Fibroblast of peridontal ligament (primary cell): Measurements from ENCODE around the gene PIK3C2G.
"Not testable (repeated sequence)": the region's sequence is repeated elsewhere in the genome, so short reads cannot be mapped to it uniquely, and the experiment has no call there.

Experiments
- DNase-seq: peaks from one replicate; pipeline ENCODE4 v3.0.0-alpha.2; 2010; ENCODE audit errors: extremely low read depth

Gene PIK3C2G

DNA sequence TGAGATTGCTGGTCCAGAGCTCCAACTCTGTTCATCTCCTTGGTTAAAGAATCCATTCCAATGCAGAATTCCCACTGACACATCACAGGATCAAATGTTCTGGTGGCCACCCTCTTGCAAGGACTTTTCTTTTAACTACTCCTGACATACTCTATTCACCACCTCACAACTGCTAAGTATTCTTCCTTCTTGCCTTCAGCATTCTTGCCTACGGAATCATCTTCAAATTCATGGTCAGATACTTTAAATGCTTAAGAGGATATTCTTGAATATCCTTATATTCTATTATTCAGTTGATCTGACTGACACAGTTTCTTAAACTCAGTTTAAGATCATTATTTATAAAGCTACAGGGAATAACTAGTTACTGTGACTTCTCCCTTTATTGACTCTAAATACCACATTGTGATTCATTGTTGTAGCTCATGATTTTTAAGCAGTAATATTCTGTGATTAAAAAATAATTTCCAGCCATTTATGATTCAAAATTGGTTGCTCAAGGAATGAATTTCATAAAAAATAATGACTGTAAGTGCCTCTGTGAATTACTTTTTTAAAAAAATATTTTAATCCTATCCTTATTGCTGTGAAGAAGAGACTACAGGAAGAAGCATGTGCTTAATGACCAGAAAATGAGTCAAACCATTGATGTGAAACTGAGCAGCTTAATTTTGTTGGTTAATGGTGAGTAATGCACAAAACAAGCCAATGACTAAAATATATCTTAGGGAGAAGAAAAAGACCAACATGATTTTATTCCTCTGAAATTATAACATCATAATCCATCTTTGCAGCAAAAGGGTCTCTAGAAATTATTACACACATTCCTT is 207.1 kb downstream of the PIK3C2G start:
- peak; percentile 19 for DNase-seq

DNA sequence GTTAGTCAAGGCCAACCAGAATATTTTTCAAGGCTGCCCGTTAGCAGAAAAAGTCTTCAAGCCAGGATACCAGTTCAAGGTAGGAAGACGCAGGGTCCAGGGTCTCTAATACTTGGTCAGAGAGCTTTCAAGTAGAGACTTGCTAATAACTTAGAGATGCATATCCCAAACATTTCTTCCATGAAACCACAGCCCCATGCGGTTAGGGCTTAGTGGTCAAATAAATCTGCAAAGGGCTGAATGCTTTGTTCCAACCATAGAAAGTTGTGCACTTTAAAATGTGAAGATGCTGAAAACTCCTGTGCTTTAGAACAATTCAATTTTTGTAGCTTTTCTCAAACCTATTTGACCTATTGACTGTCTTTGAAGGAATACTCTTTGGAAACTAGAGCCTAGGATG is 208.9 kb downstream of the PIK3C2G start:
- peak; percentile 14 for DNase-seq

DNA sequence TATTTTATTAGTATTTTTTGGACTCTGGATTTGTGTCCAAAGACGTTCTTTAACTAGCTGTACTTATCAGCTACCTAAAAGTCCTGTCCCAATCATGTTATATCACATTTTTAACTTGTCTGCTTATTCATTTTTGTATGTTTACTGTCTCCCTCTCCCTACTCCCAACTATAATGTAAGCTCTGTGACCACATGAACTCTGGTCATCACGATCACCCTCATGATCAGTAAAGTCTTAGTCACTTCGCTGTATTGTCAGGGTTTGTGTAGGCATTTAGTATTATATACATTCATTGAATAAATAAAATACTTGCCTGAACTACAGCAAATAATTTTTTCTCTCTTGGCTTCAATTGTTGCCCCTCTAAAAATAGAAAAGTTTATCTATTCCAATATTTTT is 211.0 kb downstream of the PIK3C2G start:
- DNase-seq = no peak

DNA sequence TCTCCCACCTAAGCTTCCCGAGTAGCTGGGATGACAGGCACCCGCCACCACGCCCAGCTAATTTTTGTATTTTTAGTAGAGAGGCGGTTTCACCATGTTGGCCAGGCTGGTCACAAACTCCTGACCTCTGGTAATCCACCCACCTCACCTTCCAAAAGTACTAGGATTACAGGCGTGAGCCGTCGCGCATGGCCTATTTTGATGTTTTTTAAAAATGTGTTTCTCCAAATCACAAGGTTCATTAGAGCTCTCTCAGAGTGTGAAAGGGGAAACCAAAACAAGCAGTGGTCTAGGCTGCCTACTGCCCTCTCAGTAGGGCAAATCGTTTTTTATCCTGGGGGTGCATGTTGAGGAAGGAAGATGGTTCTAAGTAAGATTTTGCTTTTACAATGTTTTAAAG is 211.5 kb downstream of the PIK3C2G start:
- DNase-seq = no peak

DNA sequence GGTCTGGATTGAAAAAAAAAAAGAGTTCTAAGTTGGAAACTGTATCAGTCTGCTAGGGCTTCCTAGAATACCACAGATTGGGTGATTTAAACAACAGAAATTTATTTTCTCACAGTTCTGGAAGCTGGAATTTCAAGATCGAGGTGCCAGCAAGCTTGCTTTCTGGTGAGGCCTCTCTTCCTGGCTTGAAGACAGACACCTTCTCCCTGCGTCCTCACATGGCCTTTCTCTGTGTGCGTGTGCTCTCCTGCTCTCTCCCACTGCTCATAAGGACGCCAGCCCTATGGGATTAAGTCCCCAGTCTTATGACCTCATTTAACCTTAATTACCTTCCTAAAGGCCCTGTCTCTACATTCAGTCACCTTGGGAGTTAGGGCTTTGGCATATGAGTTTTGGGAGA is 215.5 kb downstream of the PIK3C2G start:
- DNase-seq = no peak

DNA sequence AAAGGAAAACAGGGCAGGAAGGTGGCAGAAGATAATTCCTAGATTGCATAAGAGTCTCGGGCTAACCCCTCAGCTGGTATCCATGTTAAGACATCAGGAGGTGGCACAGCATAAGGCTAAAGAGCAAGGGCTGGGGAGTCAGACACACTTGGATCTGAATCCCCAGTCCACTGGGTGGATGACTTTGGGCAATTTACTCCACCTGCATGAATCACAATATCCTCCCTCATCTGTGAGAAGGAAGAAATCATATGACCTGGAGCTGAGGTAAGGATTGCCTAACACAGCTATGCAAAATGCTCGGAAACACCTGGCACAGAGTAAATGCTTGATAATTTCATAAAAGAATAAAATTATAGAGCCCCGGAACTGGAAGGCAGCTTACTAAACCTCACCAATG is 217.9 kb downstream of the PIK3C2G start:
- DNase-seq = no peak

DNA sequence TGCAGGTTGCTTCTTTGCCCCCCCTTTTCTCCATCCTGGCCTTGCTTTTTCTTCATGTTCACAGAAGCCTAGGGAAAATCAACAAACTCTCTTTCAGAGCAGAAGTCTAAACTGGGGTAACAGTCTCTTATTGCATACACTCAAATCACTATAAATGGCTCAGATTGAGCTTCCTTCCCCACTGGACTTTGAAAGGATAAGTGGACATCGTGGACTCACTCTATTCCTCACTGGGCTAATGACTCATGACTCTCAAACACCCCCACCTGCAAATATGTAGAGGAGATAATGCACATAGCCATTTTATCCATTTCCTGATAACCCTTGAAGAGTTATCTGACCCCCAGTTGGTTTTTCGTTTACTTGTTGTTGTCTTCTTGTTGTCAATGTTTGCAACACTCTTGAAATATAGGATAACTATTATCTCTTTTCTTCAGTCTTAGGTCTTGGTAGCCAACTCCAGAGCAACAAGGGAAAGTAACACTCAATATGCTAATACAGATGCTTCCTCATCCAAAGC is 221.3 kb downstream of the PIK3C2G start:
- DNase-seq = no peak

DNA sequence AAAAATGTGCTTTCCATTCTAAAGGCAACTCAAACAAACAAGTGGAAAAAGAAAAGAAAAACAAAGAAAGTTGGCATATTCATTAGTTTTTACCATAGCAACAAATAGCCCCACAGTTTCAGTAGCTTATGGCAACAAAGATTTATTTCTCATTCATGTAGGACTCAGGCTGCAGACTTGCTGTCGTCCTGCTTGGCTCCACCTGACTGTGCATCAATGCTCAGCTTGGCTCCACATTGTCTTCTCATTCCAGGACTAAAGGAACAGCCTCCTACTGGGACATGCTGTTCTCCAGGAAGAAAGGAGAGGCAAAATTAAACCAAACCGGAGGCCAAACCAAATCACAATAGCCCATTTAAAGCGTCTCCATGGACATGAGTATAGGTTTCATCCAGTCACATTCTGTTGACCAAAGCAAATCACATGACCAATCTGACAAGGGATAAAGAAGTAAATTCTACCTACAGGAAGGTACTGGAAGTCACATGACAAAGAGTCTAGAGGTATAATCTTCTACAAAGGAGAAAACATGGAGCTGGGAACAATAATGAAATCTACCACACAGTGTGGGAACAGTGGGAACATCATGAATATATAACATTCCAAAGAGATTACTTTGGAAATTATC is 222.5 kb downstream of the PIK3C2G start:
- DNase-seq = no peak

DNA sequence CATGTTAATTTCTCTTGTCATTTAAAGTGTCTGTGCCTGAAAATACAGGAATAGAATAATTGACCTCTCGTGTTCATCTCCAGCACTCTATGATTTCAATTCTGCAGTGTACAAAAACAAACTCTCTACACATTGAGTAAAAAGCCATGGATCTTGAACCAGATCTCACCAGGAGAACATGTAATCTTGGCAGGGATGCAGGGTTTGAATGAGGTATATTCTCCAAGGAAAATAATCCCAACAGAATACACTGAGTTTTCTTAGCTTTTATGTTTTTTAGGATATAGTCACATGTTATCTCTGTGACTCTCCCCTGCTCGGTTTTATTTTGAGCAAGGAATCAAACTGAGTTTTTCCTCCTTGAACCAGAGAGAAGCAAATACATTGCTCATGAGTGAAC is 224.7 kb downstream of the PIK3C2G start:
- no peak for DNase-seq

DNA sequence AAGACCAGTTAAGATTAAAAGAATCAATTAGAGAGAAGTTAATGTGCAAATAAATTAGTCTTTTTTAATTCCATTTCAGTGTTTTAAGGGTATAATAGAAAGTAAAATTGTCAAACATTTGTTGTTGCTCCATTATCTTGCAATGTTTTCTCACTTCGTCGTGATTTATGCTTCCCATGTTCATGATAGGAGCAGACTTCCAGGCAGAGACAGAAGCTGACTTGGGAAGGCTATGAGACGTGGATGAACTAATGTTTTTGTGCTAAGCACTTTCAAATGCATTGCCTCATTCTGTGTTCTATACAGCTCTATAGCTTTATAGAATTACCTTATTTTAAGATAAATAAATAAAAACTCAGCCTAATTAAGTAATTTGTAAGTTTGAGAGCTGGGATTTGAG is 226.2 kb downstream of the PIK3C2G start:
- no peak for DNase-seq

DNA sequence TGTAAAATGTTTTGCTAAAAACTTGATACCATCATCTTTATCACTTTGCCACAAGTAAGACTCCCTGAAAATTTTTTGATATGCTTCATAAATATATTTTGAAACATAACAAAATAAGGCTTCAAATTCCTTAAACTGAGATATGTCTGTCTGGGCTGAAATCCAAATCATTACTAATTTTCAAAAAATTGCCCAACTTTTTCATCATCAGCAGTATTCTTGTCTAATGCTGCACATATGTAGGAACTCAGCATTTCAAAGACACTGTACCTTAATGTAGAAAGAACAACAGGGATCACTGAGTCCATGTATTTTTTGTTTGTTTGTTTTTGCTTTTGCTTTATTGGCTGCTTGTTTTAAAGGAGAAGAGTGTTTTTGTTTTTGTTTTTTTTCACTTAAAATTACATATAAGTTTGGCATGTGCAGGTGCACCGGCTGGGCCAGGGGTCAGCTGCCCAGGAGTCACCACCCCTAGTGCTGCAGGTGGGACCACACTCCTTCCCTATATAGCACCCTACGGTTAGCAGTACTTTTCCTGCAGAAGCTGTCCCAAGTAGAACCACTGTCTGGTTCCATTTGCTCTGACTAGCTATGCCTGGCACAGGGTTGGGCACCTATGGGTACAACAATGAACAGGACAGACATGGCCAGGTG is 231.2 kb downstream of the PIK3C2G start:
- DNase-seq = peak; percentile 46

DNA sequence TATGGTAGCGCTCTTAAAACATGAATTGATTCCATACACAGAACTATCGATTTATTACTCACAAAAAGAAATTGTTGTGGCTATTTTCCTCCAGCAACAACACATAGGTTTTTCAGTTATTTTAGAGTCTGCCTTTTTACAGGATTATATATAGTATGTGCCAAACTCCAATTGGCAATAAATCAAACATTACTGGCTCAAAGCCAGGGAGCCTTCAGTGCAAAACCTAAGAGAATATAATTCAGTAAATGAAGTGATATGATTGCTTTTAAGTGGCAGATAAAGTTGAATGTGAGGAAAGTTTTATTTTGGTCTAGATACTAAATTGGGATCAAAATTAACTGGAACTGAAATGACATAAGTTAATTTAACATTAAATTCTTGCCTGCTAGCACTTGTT is 234.8 kb downstream of the PIK3C2G start:
- no peak for DNase-seq

DNA sequence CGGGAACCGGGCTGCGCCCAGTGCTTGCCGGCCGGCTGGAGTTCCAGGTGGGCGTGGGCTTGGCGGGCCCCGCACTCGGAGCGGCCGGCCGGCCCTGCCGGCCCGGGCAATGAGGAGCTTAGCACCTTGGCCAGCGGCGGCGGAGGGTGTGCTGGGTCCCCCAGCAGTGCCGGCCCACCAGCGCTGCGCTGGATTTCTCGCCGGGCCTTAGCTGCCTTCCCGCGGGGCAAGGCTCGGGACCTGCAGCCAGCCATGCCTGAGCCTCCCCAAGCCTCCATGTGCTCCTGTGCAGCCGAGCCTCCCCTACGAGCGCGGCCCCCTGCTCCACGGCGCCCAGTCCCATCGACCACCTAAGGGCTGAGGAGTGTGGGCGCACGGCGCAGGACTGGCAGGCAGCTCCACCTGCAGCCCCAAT is 238.8 kb downstream of the PIK3C2G start:
- not testable (repeated sequence) for DNase-seq

DNA sequence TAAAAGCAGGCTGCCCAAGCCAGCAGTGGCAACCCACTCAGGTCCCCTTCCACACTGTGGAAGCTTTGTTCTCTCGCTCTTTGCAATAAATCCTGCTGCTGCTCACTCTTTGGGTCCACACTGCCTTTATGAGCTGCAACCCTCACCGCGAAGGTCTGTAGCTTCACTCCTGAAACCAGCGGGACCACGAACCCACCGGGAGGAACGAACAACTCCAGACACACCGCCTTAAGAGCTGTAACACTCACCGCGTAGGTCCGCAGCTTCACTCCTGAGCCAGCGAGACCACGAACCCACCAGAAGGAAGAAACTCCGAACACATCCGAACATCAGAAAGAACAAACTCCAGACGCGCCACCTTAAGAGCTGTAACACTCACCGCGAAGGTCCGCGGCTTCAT is 239.4 kb downstream of the PIK3C2G start:
- DNase-seq = not testable (repeated sequence)

DNA sequence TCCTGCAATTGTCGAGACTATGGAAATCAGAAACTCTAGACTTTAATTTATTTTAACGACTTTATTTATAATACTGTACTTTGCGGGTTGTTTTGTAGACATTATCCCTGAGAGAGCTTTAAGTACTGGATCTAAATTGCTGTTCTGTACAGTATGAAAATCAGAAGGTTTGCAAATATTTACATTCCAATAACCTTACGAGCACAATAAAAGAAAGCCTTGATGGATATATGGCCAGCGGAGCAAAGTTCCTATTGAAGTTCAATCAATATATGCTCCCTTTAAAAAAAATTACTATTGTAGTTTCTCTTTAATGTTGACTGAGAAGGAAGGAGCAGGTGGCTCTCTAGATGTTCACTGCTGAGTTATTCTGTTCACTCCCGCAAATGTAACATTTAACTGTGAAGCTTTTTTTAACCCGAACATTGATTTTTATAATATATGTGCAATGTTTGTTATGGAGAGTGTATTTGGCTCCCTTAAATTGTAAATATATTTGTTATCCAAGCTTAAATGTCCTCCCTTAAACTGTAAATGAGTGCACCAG is 241.2 kb downstream of the PIK3C2G start:
- no peak for DNase-seq

DNA sequence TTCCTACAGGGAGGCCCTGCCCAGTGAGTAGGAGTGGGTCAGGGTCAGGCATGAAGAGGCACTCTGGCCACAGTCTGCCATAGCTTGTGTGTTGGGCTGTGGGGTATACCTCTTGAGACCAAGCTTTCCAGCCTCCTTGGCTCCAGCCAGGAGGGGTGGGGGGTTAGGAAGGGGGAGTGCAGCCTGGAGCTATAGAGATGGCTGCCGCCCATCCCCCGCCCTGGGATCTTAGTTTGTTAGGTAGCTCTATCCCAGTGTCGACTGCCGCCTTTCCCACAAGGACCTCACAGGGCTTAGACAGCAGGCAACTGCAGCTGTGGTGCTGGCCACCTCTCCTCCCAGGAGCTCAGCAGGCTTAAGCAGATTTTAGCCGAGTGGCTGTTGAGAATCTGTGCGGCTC is 260.1 kb downstream of the PIK3C2G start:
- no peak for DNase-seq

DNA sequence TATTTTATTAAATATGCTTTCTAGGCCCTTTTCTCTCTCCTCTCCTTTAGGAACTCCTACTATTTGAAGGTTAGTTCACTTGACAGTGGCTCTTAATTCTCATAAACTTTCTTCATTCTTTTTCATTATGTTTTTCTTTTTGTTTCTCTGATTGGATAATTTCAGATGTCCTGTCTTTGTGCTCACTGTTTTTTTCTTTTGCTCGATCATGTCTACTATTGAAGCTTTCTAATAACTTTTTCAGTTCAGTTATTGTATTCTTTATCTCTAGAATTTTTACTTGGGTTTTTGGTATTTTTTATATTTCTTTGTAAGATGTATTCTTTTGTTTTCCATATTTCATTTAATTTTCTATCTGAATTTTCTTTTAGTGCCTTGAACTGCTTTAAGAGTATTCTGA is 261.5 kb downstream of the PIK3C2G start:
- no peak for DNase-seq

DNA sequence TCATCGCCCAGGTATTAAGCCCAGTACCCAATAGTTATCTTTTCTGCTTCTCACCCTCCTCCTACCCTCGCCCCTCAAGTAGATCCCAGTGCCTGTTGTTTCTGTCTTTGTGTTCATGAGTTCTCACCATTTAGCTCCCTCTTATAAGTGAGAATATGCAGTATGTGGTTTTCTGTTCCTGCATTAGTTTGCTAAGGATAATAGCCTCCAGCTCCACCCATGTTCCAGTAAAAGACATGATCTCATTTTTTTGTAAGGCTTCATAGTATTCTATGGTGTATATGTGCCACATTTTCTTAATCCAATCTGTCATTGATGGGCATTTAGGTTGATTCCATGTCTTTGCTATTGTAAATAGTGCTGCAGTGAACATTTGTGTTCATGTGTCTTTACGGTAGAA is 281.2 kb downstream of the PIK3C2G start:
- not testable (repeated sequence) for DNase-seq

DNA sequence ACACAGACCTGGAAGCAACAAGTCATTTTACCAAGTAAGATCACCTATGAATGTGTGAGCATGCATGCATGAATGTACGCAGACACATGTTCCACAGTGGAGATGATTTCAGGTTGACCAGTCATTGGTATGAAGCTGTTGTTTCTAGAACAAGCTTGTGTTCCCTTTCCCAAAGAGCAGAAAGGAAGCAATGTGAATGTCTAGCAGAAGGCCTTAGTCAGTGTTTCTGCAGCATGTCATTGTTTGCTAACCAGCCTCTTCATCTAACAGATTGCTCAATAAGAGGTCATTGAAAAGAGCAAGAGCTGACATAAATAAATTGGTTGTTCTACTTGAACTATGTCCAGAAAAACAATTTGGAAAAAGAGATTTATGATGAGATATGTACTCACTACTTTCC is 285.1 kb downstream of the PIK3C2G start:
- peak; percentile 53 for DNase-seq

DNA sequence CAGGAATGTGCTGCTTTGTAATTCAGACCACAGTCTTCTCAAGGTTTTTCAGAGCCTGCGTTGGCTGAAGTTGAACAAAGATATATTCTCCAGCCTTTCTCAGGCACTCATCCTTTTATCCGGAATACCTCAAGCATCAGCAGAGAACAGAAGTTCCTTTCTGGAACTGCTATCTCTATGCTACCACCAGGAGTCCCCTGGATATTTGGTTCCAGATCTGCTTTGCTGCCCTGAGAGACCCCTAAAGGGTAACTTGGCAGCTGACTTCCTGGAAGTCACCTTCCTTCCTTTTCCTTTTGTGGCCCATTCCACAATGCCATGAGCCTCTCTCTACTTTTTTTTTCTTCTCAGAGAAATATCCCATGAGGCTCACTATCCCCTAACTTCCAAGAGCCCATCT is 288.3 kb downstream of the PIK3C2G start:
- DNase-seq = no peak

DNA sequence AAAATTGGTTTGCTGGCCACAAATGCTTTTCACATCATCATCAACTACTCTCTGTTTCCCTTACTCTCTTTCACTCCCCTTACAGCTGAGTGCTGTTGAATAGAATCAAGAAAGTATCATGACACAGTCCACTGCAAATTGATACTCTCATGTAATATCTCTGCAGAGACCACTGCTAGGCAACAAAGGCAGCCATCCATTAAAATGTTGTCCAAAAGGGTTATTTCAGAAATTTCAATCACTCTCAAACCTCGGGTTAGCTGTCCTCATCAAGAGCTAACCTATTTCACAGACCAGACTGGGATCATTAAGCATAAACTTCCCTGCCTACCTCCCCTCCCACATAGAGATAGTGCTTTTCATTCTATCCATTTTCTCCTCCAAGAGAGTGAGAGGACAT is 289.8 kb downstream of the PIK3C2G start:
- DNase-seq = no peak

DNA sequence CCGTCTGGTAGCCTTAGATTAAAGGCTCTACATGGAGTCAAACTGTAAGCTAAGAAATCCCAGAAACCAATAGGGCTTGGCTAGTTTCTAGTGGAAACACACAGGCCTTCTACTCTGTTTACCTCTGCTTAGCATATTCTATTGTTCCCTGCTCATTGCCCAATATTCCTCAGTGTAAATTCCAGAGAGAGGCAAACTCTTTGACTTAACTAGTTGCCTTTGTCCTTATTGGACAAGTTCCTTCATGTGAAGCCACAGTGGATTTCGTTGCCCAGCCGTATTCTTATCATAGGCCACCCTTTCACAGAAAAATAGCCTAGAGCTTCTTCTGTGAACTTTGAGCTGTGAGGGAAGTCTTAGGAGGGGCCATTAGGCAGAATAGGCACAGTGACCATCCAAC is 290.4 kb downstream of the PIK3C2G start:
- DNase-seq = no peak
